Measurements from ENCODE around the gene HNF4A.

Gene HNF4A

DNA sequence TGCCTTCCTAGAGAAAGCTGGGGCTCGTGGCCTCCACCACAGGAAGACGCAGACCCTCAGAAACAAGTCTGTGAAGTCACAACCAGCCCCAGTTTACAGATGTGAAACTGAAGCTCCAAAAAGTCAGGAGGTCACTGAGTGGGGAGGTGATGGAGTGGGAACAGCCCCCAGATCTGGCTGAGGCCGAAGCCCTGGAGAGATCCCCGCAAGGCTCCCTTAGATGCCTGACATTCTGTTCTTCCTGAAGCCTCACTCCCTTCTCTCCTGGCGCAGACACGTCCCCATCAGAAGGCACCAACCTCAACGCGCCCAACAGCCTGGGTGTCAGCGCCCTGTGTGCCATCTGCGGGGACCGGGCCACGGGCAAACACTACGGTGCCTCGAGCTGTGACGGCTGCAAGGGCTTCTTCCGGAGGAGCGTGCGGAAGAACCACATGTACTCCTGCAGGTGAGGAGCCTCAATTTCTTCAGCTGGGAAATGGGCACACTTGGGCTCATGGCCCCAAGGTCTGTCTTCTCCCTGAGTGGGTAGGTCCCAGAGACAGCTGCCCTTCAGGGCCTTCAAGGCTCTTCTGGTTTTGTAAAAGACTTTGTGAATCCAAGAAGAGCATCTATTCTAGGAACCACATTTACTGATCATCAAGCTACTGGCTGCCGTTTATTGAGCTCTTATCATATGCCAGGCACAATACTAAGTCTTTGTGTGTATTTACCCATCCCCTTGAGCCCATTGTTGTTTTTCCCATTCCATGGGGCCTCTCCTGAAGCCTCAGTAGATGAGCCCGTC is 50.5 kb downstream of the HNF4A start:
- DNase-seq (ENCODE audit: low read depth in 3 of 3) = no peak

DNA sequence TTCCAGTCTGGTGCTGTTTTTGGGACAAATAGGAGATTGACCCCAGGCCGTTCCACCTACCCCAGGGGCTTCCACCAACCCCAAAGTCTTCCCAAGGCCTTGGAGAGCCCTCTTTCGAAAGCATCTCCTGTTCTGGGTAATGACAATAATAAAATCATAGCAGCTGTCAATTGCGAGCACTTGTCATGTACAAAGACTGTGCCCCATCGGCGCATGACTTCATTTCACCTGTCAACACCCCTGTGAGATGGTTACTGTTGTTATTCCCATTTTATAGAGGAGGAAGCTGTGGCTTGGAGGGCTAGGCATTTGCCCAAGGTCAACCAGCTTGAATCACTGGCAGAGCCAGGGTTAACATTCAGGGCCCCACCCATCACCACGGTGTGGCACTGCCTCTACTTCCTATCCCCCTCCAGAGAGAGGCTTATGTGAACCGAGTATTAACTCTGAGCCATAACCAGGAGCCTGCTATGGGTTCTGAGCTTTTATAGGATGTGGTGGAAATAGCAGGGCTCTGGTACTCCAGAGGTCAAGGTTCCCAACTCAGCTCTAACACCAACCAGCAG is 51.2 kb downstream of the HNF4A start:
- DNase-seq (ENCODE audit: low read depth in 3 of 3) = no peak

DNA sequence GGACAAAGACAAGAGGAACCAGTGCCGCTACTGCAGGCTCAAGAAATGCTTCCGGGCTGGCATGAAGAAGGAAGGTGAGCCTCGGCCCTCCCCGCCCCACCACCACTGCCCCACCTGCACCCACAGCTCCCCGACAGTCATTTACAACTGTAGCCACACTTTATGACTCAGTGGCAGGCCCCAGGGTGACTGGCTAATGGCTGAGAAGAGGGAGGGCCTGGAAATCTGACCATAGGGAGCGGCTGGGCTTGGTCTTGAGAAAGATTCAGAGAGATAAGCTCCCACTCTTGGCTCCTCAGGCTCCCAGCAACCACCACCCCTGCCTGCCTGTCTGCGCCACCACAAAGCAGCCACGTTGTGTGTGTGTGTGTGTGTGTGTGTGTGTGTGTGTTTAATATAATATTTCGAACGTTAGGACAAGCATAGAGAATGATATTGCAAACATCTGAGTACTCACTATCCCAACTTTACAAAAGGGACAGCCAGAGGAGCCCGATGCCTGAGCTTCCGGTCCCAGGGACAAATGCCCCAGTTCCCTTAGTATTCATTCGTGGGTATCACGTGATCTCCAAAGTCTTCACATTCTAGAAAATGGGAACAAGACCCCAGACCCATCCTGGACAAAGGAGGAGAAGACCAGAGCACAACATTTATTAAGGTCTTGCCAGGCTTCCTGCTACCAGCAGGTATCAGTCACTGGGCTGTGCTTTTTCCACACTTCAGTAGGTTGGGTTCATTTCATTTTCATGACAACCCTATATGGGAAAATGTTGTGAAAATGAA is 52.1 kb downstream of the HNF4A start:
- no peak for DNase-seq (ENCODE audit: low read depth in 3 of 3)

DNA sequence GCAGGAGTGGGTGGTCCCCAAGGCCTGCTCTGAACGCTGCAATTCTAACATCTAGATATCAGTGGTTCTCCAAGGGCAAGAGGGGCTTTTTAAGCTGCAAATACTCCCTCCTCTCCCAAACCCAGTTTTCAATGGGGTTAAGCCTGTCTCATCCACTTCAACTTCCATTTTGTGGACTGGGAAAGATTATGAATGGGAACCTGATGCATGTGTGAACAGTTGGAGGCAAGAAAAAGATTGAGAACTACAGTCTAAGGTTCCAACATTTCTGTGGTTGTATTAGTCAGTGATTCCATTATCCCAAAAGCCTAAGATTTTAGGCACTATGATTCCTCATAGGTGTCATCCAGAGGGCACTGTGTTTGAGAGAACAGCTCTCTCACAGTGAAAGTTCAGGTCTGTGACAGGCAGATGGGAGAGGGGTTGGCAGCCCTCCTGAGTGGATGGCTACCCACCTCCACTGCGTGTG is 53.7 kb downstream of the HNF4A start:
- no peak for DNase-seq (ENCODE audit: low read depth in 3 of 3)

DNA sequence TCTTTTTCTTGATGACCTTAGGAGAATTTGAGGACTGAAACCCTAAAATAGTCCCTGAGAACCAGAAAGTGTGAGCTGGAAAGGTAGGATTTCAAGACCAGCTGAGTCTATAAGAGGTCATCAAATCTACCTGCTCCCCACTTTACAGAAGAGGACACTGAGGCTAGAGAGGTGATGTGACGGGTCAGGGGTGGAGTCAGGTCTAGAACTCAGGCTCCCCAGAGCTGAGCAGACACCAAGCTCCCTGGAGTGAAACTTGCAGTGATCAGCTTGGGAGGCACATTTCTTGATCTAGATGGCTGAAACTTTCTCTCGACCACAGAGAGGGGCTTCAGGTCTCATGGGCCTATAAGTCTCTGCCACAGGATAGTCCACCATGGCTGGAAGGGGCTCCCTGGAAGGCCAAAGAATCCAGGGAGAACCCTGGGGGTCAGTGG is 55.1 kb downstream of the HNF4A start:
- no peak for DNase-seq (ENCODE audit: low read depth in 3 of 3)

DNA sequence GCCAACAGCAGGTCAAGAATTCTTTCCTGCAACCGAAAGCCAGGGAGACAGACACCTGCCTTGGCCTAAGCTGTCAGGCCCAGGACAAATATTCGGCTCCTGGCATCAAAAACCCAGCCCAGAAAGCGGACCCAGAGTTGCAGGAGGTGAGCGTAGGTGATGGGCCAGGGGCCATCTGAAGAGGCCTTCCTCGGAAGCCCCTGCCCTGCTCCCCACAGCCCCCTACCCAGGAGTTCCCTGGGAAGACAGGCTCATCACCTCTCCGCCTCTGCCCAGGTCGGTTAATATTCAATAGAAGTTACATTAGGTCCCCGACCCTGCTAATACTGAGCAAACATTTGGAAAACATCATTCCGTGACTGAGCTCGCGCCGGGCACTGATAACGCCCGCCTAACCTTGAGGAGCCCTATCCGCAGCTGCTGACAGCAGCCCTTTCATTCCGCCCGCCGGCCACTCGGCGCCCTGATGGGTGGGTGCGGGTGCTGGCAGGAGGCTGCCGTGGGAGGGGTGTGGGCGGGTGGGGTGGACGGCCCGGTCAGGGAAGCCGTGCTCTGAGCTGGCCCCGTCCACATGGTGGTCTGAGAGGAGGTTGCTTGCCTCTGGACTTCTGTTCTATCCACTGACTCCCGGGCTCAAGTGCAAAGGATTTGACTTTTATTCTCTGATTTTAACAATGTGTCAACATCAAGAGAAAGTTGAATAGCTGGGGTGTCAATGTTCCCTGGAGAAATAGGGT is 55.7 kb downstream of the HNF4A start:
- DNase-seq (ENCODE audit: low read depth in 3 of 3) = no peak

DNA sequence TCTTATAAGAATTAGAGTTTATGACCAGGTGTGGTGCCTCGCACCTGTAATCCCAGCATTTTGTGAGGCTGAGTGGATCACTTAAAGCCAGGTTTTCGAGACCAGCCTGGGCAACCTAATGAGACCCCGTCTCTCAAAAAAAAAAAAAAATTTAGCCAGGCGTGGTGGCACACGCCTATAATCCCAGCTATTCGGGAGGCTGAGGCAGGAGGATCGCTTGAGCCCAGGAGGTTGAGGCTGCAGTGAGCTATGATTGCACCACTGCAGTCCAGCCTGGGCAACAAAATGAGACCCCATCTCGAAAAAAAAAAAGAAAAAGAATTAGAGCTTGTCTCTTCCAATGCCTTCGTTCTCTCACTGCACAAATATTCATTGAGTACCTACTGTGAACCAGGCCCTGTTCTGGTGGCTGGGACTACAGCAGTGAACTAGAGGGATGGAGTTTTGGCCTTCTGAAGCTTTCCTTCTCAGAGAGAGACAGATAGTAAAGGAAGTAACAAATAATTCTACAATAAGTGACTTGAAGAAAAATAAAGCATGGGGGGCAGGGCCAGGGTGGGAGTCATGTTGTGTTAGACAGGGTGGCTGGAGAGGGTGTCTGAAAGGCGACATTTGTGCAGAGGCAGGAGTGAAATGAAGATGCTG is 56.4 kb downstream of the HNF4A start:
- DNase-seq (ENCODE audit: low read depth in 3 of 3) = no peak

DNA sequence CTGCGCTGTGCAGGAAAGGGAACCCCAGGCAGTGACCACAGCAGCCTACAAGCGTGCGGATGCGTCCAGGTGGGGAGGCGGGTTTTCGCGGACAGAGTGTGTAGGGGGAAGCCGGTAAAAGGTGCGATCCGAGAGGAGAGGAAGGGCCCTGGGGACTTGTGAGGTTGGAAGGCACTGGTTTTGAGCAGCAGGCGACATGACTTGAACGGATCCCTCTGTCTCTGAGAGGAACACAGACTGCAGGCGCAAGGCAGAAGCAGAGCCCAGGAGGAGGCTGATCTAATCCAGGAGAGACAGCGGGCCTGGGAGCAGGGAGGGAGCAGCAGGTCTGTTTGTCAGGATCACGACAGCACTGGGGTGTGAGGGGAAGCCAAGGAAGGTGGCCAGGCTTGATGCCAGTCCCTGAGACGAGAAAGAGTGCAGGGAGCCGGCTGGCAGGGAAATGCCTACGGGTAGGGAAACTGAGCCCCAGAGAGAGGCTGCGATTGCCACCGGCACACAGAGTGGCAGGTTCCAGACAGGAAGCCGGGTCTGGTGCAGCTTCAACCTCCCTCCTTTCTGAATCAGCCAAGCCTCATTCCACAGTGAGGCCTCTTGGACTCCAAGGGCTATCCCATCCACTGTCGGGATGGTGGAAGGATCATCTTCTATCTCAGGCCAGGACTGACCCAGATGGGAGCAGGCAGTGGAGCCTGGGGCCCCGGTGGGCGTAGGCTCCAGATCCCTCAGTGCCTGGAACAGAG is 57.1 kb downstream of the HNF4A start:
- no peak for DNase-seq (ENCODE audit: low read depth in 3 of 3)

DNA sequence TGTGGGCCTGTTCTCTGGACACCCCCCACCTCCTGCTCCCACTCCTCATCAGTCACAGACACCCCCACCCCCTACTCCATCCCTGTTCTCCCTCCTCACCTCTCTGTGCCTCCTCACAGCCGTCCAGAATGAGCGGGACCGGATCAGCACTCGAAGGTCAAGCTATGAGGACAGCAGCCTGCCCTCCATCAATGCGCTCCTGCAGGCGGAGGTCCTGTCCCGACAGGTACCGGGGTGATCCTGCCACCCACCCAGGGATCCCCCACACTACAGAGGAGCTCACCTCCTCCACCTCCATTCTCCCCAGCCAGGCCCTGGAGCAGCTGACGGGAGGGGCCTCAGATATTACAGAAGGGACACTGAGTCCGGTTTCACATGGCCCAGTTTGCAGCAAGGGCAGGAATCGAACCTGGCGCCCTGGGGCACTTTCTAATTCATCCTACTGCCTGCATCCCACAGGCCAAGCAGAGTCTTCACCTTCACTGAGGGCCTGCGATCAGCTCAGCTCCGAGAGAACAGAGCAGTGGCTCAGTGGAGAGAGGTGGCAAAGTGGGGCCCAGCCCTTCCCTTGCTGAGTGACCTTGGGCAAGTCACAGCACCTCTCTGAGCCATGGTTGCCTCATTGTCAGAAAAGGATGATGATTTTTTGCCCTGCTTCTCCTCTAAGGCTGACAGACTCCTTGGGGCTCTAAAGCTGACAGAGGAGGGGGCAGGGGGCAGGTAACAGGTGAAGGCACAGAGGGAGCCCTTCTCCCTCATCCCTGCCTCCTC is 58.3 kb downstream of the HNF4A start:
- no peak for DNase-seq (ENCODE audit: low read depth in 3 of 3)

DNA sequence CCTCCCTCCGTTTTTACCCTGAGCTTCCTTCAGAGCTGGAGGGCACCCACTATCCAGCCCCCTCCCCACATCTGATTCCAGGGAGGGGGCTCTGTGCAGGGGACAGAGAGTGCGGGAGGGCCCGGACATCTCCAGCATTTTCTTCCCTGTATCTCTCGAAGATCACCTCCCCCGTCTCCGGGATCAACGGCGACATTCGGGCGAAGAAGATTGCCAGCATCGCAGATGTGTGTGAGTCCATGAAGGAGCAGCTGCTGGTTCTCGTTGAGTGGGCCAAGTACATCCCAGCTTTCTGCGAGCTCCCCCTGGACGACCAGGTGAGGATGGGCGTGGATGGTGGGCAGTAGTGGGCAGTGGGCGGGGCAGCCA is 58.8 kb downstream of the HNF4A start:
- no peak for DNase-seq (ENCODE audit: low read depth in 3 of 3)

DNA sequence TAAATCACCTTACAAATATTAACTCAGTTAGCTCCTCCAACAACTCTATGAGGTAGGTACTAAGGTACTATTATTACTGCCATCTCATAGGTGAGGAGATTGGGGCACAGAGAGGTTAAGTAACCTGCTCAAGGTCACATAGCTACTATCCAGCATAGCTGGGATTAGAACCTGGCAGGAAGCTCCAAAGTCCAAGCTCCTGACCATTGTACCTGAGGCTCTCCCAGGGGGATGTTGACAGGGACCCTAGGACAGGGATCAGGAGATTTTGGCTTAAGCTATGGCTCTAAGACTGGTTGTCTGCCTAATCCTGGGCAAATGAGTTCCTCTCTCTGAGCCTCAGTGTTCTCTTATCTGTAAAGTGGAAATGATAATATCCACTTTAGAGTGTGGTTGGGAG is 59.3 kb downstream of the HNF4A start:
- DNase-seq (ENCODE audit: low read depth in 3 of 3) = no peak

DNA sequence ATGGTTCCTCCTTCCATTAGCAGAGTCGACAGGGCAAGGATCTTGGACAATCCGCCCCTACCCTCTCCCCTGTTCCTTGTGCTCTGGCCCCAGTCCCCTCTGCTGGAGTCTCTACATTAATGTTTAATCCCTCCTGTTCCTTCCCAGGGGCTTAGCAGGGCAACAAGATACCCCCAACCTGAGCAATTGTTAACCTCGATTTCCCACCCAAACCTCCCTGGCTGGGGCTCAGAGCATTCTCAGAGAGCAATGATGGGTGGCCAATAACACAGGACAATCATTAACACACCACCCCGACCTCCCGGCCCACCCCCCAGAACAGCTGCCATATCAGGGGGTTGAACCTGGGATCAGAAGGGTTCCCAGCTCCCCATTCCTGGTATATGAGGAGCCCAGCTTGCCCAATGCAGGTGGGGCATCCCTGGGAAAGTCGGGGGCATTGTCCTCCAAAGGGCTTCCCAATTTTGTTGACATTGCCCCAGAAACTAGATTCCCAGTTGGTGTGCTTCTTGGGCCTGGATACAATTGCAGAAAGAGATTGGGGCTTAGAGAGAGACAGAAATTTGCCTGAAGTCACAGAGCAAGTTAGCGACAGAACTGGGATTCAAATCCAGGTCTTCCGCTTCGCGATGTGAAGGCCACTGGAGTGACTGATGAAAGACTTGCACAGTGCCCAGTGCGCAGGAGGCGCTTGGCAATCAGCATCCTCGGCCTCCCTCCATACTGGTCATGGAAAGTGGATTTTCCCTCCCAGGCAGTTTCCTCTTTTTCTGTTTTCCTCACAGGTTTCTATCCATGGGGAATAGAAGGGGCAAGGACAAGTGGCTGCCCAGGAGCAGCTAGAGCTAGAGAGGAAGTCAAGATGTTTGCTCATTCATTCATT is 60.6 kb downstream of the HNF4A start:
- no peak for DNase-seq (ENCODE audit: low read depth in 3 of 3)

DNA sequence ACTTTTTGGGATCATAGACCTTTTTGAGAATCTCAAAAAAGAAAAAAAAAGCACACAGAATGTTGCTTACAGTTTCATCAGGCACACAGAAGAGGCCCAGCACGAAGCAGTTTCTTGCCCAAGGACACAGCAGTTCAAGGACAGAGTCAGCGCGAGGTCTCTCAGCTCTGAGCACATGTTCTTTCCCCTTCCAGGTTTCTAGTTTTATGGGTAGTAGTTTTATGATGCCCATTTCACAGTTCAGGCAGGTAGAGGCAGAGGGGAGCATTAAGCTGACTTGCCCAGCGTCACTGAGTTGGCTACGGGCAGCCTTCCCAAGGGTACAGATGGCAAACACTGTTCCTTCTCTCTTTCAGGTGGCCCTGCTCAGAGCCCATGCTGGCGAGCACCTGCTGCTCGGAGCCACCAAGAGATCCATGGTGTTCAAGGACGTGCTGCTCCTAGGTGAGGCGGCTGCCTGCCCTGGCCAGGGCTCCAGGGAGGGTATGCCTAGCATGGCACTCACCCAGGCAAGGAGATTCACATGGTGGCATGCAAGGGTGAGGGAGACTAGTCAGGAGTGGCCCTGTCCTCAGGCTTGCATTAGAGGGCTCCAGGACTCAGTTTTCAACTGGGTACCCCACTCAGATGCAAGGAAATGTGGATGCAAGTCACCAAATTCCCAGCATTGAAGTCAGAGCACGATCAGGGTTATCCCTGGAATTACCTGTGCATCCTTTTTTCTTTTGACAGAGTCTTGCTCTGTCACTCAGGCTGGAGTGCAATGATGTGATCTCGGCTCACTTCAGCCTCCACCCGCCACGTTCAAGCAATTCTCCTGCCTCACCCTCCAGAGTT is 62.8 kb downstream of the HNF4A start:
- no peak for DNase-seq (ENCODE audit: low read depth in 3 of 3)

DNA sequence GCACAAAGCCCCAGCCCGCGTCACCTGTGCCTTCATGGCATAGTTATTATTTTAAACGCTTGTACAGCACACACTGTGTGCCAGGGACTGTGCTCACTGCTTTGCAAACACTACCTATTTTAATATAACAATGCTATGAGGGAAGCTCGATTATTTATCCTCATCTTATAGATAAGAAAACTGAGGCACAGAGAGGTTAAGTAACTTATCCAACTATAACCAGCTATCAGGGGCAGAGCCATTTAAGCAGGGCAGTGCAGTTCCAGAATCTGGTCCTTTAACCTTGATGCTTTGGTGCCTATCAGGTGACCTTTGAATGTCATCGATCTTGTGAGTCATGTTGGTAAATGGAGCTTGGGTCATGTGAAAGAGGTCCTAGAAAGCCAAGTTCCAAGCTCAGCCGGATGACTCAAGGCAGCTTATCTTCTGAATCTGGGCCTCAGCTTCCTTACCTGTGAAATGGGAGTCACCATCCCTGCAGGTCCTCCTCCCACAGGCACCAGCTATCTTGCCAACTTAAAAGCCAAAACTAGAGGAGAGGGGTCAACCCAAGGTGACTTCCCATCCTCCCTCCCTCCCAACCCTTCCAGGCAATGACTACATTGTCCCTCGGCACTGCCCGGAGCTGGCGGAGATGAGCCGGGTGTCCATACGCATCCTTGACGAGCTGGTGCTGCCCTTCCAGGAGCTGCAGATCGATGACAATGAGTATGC is 63.8 kb downstream of the HNF4A start:
- no peak for DNase-seq (ENCODE audit: low read depth in 3 of 3)

DNA sequence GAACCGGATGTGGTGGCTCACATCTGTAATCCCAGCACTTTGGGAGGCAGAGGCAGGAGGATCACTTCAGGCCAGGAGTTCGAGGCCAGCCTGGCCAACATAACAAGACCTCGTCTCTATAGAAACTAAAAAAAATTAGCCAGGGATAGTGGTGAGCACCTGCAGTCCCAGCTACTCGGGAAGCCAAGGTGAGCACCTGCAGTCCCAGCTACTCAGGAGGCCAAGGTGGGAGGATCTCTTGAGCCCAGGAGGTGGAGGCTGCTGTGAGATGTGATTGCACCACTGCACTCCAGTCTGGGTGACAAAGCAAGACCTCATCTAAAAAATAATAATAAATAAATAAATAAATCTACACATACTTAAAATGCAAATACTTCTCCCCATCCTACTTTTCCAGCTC is 65.0 kb downstream of the HNF4A start:
- no peak for DNase-seq (ENCODE audit: low read depth in 3 of 3)

DNA sequence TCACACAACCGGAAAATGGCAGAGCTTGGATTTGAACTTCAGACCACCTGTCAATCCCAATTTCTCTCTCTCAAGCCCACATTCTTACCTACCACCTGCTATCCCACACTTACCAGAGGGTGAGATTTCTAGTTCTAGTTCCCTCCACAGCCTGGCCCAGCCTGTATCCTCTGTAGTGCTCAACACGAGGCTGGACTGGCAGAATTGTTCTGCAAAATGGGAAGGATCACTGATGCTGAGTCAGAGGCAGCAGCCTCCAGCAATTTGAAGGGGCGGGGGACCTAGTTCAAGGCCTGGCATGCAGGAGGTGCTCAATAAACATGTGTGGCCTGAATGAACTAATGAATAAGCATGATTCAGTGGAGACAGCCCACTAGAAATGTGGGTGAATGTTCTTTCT is 66.6 kb downstream of the HNF4A start:
- no peak for DNase-seq (ENCODE audit: low read depth in 3 of 3)

DNA sequence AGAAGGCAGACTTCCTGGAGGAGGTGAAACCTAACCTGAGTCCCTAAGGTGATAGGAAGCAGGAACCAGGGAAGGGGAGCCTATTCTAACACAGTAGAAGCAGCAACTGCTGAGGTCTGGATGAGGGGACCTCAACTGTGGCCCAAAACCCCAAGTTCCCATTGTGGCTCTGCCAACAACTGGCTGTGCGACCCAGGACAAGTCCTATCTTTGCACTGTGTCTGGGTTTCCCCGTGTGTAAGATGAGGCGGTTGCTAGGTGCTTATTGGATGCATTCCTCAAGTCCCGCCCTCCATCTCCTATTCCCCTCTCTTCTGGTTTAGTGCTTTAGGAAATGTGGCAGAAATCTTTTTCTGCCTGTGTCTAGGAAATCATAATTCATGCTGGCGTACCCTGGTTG is 68.0 kb downstream of the HNF4A start:
- no peak for DNase-seq (ENCODE audit: low read depth in 3 of 3)

All from stimulated activated CD4-positive, alpha-beta T cell treated with anti-CD3 and anti-CD28 coated beads, TNF-alpha, amount 100 ng/mL, for 24 hours (primary cell).